MM.1S (cell line): ENCODE data around the gene DHX36.

Experiments used
- DNase-seq: peaks from one replicate; pipeline ENCODE4 v3.0.0-alpha.2; 2015
- H2AFZ ChIP-seq: fragments of 300-600 bp; sonication (generic); 2 replicates; pipeline ENCODE4 v1.6.0; 2016; ENCODE audit warnings: antibody characterized with exemption, low read length
- H3F3A ChIP-seq: fragments of 300-600 bp; sonication (generic); 2 replicates; pipeline ENCODE4 v1.6.1; 2016; ENCODE audit warnings: mild to moderate bottlenecking, antibody characterized with exemption, low read length, moderate library complexity, mixed read lengths; ENCODE audit not compliant: insufficient read depth
- H3K27ac ChIP-seq: fragments of 300-600 bp; sonication (generic); 2 replicates; pipeline ENCODE4 v1.5.1; 2016; ENCODE audit warnings: mild to moderate bottlenecking, low read length
- H3K27me3 ChIP-seq: fragments of 300-600 bp; sonication (generic); replicated peaks from 2 replicates; pipeline ENCODE4 v1.6.0; 2016; ENCODE audit warnings: low read length; ENCODE audit not compliant: insufficient read depth
- H3K36me3 ChIP-seq: fragments of 300-600 bp; sonication (generic); replicated peaks from 2 replicates; pipeline ENCODE4 v1.6.1; 2016; ENCODE audit warnings: mild to moderate bottlenecking, low read length, mixed read lengths; ENCODE audit not compliant: insufficient read depth
- H3K4me1 ChIP-seq: fragments of 300-600 bp; sonication (generic); 2 replicates; pipeline ENCODE4 v1.6.1; 2016; ENCODE audit warnings: low read length, mixed read lengths
- H3K4me2 ChIP-seq: fragments of 300-600 bp; sonication (generic); 2 replicates; pipeline ENCODE4 v1.6.0; 2016; ENCODE audit warnings: low read depth, low read length
- H3K4me3 ChIP-seq: fragments of 300-600 bp; sonication (generic); 2 replicates; pipeline ENCODE4 v1.5.1; 2016; ENCODE audit warnings: low read length, mixed read lengths
- H3K79me2 ChIP-seq: fragments of 300-600 bp; sonication (generic); 2 replicates; pipeline ENCODE4 v1.6.1; 2016; ENCODE audit warnings: mixed run types, low read length, mixed read lengths
- H3K9ac ChIP-seq: fragments of 300-600 bp; sonication (generic); 2 replicates; pipeline ENCODE4 v1.6.1; 2016; ENCODE audit warnings: low read length, mixed read lengths
- H3K9me2 ChIP-seq: fragments of 300-600 bp; sonication (generic); replicated peaks from 2 replicates; pipeline ENCODE4 v1.6.1; 2016; ENCODE audit warnings: mild to moderate bottlenecking, low read length, mixed read lengths; ENCODE audit not compliant: insufficient read depth
- H3K9me3 ChIP-seq: fragments of 300-600 bp; sonication (generic); replicated peaks from 2 replicates; pipeline ENCODE4 v1.6.1; 2016; ENCODE audit warnings: mild to moderate bottlenecking, low read length, mixed read lengths; ENCODE audit not compliant: insufficient read depth
- H4K20me1 ChIP-seq: fragments of 300-600 bp; sonication (generic); 2 replicates; pipeline ENCODE4 v1.6.1; 2016; ENCODE audit warnings: mild to moderate bottlenecking, low read length, moderate library complexity, mixed read lengths; ENCODE audit not compliant: insufficient read depth
- CTCF ChIP-seq: fragments of 300-600 bp; sonication (generic); IDR thresholded peaks from 2 replicates; pipeline ENCODE4 v1.5.1; 2016; ENCODE audit warnings: antibody characterized with exemption, low read length, mixed read lengths
- EZH2 ChIP-seq: fragments of 300-600 bp; sonication (generic); optimal IDR thresholded peaks from 2 replicates; pipeline ENCODE3; 2017; ENCODE audit warnings: low read depth, mild to moderate bottlenecking, antibody characterized with exemption, low read length, mixed read lengths
- EZH2phosphoT487 ChIP-seq: fragments of 300-600 bp; sonication (generic); IDR thresholded peaks from 2 replicates; pipeline ENCODE4 v1.6.1; 2018; ENCODE audit warnings: antibody characterized with exemption, low read length

DHX36 gene

GRCh38 chr3:154361099-154361498, 36.8 kb upstream of the DHX36 start:
- DNase-seq = no peak
- no peaks in the 10 kb centered on the region for H3K9me2 ChIP-seq
- no peaks in the 10 kb centered on the region for H3K79me2 ChIP-seq
- no peak overlapping the region for H3K27ac ChIP-seq
- H3K36me3 ChIP-seq = no peaks in the 10 kb centered on the region
- no peaks in the 10 kb centered on the region for H3K27me3 ChIP-seq
- H2AFZ ChIP-seq = no peak overlapping the region
- no peak overlapping the region for H3K4me3 ChIP-seq
- H3K9ac ChIP-seq = no peak overlapping the region
- H4K20me1 ChIP-seq = no peaks in the 10 kb centered on the region
- H3F3A ChIP-seq = no peaks in the 10 kb centered on the region
- no peak overlapping the region for H3K4me2 ChIP-seq
- H3K9me3 ChIP-seq = no peaks in the 10 kb centered on the region
- H3K4me1 ChIP-seq = no peaks in the 10 kb centered on the region
- TF ChIP-seq EZH2phosphoT487 = no peak
- no peak for TF ChIP-seq CTCF
- TF ChIP-seq EZH2 = no peak

- H3K36me3 ChIP-seq = no peaks in the 10 kb centered on the region
- H3F3A ChIP-seq = no peaks in the 10 kb centered on the region
- H3K4me3 ChIP-seq = no peak overlapping the region
- no peak for DNase-seq
- H3K9me3 ChIP-seq = no peaks in the 10 kb centered on the region
- H3K4me1 ChIP-seq = no peaks in the 10 kb centered on the region
- H3K79me2 ChIP-seq = no peaks in the 10 kb centered on the region
- no peaks in the 10 kb centered on the region for H3K9me2 ChIP-seq
- no peaks in the 10 kb centered on the region for H3K27me3 ChIP-seq
- H2AFZ ChIP-seq = no peak overlapping the region
- no peak overlapping the region for H3K4me2 ChIP-seq
- no peaks in the 10 kb centered on the region for H4K20me1 ChIP-seq
- H3K9ac ChIP-seq = no peak overlapping the region
- no peak overlapping the region for H3K27ac ChIP-seq
- TF ChIP-seq EZH2 = no peak
- no peak for TF ChIP-seq EZH2phosphoT487
- no peak for TF ChIP-seq CTCF
Measured at GRCh38 chr3:154356009-154356408, 31.7 kb upstream of the DHX36 start.

GRCh38 chr3:154349223-154349622, 24.9 kb upstream of the DHX36 start:
- no peak overlapping the region for H3K27ac ChIP-seq
- H3F3A ChIP-seq = no peaks in the 10 kb centered on the region
- H3K79me2 ChIP-seq = no peaks in the 10 kb centered on the region
- no peak overlapping the region for H2AFZ ChIP-seq
- H3K9me2 ChIP-seq = no peaks in the 10 kb centered on the region
- H3K4me3 ChIP-seq = no peak overlapping the region
- no peak for DNase-seq
- no peaks in the 10 kb centered on the region for H3K36me3 ChIP-seq
- H3K9ac ChIP-seq = no peak overlapping the region
- H3K27me3 ChIP-seq = no peaks in the 10 kb centered on the region
- H4K20me1 ChIP-seq = no peaks in the 10 kb centered on the region
- no peak overlapping the region for H3K4me2 ChIP-seq
- no peaks in the 10 kb centered on the region for H3K4me1 ChIP-seq
- no peaks in the 10 kb centered on the region for H3K9me3 ChIP-seq
- TF ChIP-seq EZH2phosphoT487 (no peak), CTCF (no peak), EZH2 (no peak)
